CD4-positive, alpha-beta T cell treated with Interleukin-17A for 1 hour (primary cell): ENCODE measurements around the gene MIA3.
"Not testable (repeated sequence)": the region's sequence is repeated elsewhere in the genome, so short reads cannot be mapped to it uniquely, and the experiment has no call there.

Experiments
- DNase-seq: peaks from one replicate; pipeline ENCODE4 v3.0.0-alpha.2; 2020

The MIA3 gene, protein sequence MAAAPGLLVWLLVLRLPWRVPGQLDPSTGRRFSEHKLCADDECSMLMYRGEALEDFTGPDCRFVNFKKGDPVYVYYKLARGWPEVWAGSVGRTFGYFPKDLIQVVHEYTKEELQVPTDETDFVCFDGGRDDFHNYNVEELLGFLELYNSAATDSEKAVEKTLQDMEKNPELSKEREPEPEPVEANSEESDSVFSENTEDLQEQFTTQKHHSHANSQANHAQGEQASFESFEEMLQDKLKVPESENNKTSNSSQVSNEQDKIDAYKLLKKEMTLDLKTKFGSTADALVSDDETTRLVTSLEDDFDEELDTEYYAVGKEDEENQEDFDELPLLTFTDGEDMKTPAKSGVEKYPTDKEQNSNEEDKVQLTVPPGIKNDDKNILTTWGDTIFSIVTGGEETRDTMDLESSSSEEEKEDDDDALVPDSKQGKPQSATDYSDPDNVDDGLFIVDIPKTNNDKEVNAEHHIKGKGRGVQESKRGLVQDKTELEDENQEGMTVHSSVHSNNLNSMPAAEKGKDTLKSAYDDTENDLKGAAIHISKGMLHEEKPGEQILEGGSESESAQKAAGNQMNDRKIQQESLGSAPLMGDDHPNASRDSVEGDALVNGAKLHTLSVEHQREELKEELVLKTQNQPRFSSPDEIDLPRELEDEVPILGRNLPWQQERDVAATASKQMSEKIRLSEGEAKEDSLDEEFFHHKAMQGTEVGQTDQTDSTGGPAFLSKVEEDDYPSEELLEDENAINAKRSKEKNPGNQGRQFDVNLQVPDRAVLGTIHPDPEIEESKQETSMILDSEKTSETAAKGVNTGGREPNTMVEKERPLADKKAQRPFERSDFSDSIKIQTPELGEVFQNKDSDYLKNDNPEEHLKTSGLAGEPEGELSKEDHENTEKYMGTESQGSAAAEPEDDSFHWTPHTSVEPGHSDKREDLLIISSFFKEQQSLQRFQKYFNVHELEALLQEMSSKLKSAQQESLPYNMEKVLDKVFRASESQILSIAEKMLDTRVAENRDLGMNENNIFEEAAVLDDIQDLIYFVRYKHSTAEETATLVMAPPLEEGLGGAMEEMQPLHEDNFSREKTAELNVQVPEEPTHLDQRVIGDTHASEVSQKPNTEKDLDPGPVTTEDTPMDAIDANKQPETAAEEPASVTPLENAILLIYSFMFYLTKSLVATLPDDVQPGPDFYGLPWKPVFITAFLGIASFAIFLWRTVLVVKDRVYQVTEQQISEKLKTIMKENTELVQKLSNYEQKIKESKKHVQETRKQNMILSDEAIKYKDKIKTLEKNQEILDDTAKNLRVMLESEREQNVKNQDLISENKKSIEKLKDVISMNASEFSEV (N-terminal part only)

DNA sequence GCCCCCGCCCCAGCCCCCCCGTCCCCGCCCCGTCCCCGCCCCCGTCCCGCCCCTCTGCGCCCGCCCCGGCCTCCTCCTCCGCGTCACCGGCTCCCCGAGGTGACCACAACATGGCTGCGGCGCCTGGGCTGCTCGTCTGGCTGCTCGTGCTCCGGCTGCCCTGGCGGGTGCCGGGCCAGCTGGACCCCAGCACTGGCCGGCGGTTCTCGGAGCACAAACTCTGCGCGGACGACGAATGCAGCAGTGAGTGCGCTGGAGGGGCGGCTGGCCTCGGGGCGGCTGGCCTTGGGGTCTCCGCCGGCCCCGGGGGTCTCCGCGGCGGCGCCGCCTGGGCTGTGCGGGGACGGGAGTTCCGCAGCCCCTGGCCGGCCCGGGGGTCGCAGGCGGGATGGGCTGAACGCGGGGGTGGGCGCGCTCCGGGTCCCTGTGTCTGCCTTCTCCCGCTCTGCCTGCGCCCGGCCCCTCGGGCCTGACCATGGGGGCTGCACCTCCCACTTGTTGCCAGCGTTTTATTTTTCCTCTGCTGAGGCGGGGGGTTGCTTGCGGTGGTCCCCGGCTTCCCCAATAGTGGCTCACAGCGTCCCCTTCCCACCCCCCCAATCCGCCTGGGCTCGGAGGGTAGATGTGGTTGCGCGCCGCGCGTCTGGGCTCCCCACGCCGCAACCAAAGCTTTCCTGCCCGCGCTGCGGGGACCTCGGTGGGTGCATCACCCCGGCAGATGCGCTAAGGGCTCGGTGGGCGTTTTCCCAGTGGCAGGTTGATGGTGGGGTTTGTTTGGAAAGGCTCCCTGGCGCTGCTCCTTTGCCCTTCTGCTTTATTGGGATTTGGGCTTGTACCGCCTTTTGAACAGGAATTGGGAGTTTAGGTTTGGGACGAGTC is at the start of gene MIA3:
Gene MIA3 (plus strand): TSS at position 97 of the 879 bp plus-strand sequence. CDS start 14 bp downstream, at position 111.
- peak; percentile 52 for DNase-seq

DNA sequence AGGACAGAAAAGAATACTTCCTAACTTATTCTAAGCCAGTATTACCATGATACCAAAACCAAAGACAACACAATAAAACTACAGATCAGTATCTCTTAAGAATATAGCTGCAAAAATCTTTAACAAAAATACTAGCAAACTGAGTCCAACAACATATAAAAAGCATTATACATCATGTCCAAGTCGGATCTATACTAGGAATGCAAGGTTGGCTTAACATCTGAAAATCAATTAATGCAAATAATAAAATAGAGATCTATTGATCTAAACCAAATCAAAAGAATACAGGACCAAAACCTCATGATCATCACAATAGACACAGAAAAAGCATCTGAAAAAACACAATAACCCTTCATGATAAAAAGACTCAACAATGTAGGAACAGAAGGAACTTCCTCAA is 47.1 kb upstream of the MIA3 start:
- DNase-seq, result no peak

DNA sequence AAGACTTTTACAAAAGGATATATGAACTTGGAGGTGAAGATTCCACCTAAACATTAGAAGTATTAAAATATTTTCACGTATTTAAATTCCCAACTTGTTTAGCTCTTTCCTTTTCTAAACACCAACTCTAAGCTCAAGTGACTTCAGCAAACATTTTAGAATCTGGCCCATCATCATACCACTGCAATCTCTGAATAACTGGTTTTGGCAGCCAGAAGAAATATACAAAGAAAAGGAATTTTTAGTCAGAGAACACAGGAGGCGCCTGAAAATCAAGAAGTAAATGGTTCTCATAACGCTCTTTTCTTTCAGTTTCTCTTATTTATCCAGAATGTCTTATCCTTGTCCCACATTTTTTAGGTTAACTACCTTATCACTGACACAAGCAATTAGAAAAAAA is 38.6 kb upstream of the MIA3 start:
- no peak for DNase-seq

DNA sequence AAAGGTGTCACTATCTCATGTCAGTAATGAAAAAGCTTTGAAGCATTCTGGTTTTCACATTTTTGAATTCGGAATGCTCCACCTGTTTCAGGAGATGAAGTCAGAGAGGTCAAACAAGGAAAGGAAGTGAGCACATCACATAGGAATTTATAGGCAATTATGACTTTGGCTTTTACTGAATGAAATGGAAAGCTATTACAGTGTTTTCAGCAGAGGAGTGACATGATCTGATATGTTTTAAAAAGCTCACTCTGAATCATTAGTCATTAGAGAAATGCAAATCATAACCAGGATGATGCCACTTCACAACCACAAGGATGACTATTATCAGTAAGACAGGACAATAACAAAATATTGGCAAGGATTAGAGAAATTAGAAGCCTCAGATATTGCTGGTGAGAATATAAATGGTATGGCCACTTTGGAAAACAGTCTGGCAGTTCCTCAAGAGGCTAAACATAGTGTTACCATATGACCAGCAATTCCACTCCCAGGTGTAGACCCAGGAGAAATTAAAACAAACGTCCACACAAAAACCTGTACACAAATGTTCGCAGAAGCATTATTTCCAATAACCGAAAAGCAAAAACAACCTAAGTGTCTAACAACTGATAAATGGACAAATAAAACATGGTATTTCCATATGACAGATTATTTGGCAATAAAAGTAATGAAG is 35.7 kb upstream of the MIA3 start:
- no peak for DNase-seq

DNA sequence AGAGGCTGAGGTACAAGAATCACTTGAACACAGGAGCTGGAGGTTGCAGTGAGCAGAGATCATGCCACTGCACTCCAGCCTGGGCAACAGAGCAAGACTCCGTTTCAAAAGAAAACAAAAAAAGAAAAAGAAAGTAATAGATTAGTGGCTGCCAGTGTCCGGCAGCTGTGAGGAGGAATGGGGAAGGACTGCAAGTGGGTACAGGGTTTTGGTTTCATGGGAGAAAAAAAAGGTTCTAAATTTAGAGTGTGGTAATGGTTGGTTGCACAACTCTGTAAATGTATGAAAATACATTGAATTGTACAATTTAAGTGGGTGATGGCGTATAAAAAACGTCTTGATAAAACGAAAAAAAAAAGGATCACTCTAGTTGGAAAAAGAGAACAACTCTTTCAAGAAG is 34.8 kb upstream of the MIA3 start:
- no peak for DNase-seq

DNA sequence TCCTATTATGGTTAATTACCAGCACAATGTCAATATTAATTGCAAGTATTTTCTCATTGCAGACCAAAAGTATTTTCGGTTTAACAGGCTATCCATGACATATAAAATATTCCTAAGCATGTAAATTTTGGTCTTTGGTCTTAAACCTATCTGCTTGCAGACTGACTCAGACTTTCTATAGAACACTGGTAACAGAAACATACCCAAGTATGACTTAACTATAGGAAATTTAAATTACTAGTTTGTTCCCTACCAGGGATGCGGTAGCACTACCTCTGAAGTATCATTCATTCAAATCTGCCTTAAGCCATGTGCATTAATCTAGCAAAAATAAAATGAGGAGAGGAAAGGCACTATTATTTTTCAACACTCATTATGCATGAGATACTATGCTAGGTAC is 31.1 kb upstream of the MIA3 start:
- no peak for DNase-seq

DNA sequence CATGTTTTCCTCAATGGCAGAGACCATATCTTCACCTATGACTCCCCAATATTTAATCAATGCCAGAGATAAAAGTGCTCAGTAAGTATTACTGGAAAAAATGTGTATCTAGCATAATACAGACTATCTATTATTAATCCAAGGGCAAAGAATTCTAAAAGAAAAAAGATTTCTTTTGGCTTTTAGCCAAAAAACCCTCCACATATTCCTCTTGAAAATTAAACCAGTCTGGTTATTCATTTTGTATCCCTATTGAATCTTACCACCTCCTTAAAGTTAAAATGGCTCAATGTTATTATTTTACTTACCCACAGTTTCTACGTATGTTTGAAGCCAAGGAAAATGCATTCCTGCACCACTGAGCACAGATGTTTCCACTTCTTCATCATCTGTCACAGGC is 29.8 kb upstream of the MIA3 start:
- DNase-seq, result no peak

DNA sequence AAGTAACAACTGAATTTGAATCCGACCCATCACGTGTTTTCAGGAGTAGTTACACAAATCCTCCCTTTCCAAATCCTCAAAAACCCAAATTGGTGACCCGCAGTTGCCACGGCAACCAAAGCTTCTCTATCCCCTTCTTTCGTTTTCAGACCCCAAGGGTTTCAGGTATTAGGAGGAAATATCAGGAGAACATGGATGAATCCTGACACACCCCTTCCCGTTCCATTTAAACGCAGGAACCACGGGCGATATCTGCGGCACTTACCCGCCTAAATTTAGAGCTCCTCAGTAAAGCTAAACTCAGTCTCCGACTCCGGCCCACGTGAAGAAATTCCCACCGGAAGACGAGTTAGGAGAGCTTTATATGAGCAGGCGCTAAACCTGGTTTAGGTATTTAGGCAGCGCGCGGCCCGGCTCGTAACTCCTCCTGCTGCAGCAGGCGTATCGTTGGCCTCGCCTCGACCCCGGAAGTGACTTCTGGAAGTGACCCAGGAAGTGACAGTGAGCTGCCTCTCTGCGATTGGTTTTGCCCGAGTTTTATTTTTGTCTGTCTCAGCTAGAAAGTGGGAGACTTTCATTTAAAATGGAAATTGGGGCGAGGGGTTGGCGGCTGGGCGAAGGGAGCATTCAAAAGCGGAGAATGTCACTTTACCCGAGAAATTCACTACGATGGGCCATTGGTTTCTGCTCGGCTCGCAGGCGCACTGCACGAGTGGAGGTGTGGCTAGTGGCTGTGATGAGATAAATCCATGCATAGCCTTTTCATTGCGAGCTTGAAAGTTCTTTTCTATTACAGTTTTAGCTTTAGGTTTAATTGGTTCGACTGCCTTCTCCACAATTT is 28.2 kb upstream of the MIA3 start, which contains the start of gene TAF1A:
Gene TAF1A (minus strand): TSS at position 472 of the 841 bp plus-strand sequence.
- DNase-seq, result peak; percentile 89

DNA sequence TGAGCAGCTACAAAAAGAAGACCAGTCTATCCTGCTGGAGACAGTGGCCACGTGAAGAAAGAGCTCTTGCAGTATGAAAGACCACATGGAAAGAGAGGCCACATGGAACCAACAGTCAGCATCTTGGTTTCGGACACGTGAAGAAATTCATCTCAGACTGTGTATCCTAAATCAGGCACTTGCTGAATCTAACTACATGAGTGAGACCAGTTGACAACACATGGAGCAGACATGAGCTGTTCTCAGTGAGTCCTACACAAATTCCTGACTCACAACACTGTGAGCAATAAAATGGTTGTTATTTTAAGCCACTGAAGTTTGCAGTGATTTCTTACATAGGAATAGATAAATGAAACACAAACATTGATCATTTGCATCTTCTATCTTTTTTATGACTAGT is 25.7 kb upstream of the MIA3 start:
- no peak for DNase-seq

DNA sequence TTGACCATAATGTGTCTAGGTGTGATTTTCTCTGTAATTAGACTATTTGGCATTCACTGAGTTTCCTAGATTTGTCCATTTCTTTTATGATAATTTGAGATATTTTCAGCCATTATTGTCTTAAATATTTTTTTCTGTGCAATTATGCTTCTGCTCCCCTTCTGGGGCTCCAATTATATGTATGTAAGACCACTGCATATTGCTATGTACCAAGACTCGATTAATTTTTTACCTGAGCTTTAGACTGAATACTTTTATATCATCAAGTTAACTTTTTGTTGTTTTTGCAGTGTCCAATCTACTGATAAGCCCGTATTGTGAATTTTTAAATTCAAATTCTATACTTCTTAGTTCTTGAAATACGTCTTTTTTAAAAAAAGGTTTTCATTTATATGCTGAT is 23.1 kb upstream of the MIA3 start:
- DNase-seq, result no peak

DNA sequence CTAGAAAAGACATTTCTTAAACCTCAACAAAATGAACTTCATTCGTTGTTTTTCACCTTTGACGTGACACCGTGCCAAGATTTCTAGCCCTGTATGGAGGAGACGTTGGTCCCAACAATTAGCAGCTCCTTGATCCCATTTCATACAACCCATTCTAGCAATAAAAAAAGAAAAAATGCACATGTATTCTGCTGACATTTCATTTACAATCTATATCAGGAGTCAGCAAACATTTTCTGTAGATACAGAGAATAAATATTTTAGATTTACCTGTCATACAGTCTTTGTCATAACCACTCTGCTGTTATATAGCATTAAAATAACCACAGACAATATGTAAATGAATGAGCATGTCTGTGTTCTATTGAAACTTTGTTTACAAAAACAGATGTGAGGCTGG is 21.2 kb upstream of the MIA3 start:
- DNase-seq, result no peak

DNA sequence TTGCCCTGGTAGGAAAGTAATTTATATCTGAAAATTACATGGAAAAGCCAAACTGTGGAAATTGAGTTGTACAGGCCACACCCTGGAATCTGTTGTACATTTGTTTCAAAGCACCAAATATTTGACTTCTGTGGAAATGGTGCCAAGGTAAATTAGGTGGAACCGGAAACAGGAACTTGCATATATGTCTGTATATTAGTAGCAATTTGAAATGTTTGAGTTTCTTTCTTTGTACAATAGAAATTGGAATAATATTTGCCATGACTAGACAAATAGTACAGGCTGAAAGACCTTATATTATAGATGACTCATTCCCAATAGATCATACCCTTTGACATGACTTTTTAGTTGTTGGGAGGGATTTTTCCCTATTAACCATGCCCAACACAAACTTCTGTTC is 17.6 kb upstream of the MIA3 start:
- DNase-seq, result no peak

DNA sequence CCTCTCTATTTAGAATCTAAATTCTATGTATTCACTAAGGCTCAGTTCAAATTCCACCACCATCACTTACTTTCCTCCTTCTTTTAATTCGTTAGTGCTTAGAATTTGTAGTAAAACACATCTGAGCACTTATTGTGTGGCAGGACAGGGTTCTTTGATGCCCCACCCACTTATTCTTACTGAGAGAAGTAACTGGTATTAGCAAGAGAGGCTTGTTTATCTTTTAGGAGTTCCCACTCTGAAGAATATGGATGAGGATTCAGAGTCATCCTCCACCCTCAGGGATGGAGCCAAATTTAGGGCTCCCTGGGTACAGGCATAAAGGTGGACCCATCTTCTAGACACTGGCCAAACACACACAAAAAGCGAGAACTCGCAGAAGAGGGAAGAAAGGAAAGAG is 16.6 kb upstream of the MIA3 start:
- no peak for DNase-seq

DNA sequence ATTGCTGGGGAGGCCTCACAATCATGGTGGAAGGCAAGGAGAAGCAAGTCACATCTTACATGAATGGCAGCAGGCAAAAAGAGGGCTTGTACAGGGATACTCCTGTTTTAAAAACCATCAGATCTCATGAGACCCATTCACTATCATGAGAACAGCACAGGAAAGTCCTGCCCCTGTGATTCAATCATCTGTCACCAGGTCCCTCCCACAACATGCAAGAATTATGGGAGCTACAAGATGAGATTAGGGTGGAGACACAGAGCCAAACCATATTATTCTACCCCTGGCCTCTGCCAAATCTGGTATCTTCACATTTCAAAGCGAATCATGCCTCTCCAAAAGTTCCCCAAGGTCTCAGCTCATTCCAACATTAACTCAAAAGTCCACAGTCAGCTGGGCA is 11.1 kb upstream of the MIA3 start:
- no peak for DNase-seq

DNA sequence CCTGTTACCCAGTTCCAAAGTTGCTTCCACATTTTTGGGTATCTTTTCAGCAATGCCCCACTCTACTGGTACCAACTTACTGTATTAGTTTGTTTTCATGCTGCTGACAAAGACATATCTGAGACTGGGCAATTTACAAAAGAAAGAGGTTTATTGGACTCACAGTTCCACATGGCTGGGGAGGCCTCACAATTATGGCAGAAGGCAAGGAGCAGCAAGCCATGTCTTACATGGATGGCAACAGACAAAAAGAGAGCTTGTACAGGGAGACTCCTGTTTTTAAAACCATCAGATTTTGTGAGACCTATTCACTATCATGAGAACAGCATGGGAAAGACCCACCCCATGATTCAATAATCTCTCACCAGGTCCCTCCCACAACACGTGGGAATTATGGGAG is 8.8 kb upstream of the MIA3 start:
- DNase-seq, result not testable (repeated sequence)

DNA sequence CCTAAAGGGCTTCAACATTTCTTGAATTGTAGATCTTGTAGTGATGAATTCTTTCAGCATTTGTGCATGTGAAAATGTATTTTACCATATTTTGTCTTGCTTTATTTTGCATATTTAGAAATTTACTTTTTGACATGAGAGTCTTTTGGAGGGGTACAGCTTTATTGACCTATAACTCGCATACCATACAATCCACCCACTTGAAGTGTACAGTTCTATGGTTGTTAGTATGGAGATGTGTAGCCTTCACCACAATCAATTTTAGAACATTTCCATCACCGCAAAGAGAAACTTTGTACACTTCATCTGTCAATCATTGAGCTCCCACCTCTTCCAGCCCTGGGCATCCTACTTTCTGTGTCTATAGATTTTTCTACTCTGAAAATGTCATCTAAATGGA is 7.2 kb upstream of the MIA3 start:
- no peak for DNase-seq

DNA sequence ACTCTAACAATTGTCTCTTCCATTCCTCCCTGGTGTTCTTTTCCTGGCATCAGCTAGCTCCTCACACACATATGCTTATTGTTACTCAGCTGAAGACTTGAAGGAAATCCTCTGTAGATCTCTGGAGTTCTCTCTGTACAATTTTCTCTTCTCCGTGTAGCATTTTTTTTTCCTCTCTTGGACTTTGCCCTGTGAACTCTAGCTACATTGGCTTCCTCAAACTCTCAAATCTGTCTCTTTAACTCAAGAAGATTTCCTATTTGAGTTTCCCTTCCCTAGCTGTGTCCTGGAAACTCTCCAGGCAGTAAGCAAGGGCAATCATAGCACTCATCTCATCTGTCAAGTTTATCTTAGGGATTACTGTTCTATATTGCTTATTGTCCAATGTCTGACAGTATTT is 4.3 kb upstream of the MIA3 start:
- DNase-seq, result no peak

DNA sequence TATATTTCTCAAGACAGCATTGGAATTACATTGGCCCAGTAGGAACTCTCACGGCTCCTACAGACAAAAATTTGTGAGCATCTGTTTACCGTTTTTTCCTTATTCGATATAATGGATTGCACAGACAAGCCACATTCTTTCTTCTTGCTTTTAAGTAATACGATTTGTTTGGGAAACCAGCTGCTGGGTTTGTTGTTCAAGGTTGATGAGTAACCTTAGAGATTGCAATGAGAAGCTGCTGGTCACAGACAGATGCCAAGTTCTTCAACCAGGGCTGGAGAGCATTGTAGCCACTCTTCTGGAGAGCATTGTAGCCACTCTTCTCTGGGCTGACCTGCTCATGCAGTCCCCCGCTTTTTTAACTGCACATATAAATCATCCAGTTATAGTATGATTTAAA is 1.4 kb upstream of the MIA3 start:
- DNase-seq, result no peak

DNA sequence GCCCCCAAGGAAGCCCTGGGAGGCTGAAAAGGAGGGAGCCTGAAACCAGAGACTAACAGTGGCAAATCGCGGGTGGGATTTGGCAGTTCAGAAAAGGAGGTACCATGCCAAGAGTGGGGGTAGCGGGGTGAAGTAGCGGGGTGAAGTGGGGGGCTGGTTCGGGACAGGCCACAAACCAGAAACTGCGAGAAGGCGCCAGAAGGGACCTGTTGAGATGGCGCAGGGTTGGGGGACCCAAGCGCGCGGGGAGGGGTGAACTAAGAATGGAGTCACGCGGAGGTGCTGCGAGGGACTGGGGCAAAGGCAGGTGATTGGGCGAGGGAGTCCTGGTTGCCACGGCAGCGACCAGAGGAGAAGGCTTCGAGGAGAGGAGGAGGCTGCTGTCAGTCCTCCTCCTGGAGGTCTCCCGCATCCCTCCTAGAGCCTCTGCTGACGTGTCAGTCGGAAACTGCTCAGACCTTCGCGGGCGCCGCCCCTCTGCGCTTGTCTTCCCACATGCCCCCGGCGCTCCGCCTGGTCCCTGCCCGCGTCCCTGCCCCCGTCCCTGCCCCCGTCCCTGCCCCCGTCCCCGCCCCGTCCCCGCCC is 438 bp upstream of the MIA3 start:
- peak; percentile 97 for DNase-seq
